DMS53 (cell line): Measurements from ENCODE around the gene NFKB2.
A peak's percentile ranks its signal among the peaks of the same experiment; 100 is the strongest.

ENCODE experiments used
- DNase-seq: peaks from one replicate; lab custom pipeline; 2025; lab: John Stamatoyannopoulos, UW

Gene NFKB2

GRCh38 chr10:102394801-102395399 is 605 bp upstream of the NFKB2 start:
- DNase-seq = peak; percentile 87

GRCh38 chr10:102396317-102396650 is 779 bp downstream of the NFKB2 start:
- DNase-seq = no peak

GRCh38 chr10:102396730-102397151 is 1.2 kb downstream of the NFKB2 start:
- DNase-seq = no peak

- DNase-seq = no peak
These were observed 2.0 kb downstream of the NFKB2 start for GRCh38 chr10:102397222-102398171.

- no peak for DNase-seq
These were observed 2.9 kb downstream of the NFKB2 start for GRCh38 chr10:102398172-102399020.

- DNase-seq = peak; percentile 94
These were observed 3.9 kb downstream of the NFKB2 start for GRCh38 chr10:102399217-102400021.

- DNase-seq = no peak
These were observed 4.6 kb downstream of the NFKB2 start for GRCh38 chr10:102400076-102400475.

- DNase-seq = no peak
These were observed 5.3 kb downstream of the NFKB2 start for GRCh38 chr10:102400598-102401341.

GRCh38 chr10:102401342-102401654 is 5.8 kb downstream of the NFKB2 start:
- no peak for DNase-seq

GRCh38 chr10:102401735-102402511 is 6.4 kb downstream of the NFKB2 start:
- peak; percentile 49 for DNase-seq

GRCh38 chr10:102402512-102402896 is 7.0 kb downstream of the NFKB2 start:
- no peak for DNase-seq

- DNase-seq = no peak
These were observed 7.6 kb downstream of the NFKB2 start for GRCh38 chr10:102403115-102403514.

GRCh38 chr10:102404361-102405107 is 9.0 kb downstream of the NFKB2 start:
- no peak for DNase-seq

- no peak for DNase-seq
These were observed 9.6 kb downstream of the NFKB2 start for GRCh38 chr10:102405108-102405571.

GRCh38 chr10:102405632-102406031 is 10.1 kb downstream of the NFKB2 start:
- no peak for DNase-seq

GRCh38 chr10:102406815-102407214 is 11.3 kb downstream of the NFKB2 start:
- no peak for DNase-seq

GRCh38 chr10:102407425-102408130 is 12.1 kb downstream of the NFKB2 start:
- DNase-seq = no peak

- no peak for DNase-seq
These were observed 12.7 kb downstream of the NFKB2 start for GRCh38 chr10:102408131-102408727.
